Measurements from ENCODE around the gene BAIAP2L2.

The BAIAP2L2 gene

DNA sequence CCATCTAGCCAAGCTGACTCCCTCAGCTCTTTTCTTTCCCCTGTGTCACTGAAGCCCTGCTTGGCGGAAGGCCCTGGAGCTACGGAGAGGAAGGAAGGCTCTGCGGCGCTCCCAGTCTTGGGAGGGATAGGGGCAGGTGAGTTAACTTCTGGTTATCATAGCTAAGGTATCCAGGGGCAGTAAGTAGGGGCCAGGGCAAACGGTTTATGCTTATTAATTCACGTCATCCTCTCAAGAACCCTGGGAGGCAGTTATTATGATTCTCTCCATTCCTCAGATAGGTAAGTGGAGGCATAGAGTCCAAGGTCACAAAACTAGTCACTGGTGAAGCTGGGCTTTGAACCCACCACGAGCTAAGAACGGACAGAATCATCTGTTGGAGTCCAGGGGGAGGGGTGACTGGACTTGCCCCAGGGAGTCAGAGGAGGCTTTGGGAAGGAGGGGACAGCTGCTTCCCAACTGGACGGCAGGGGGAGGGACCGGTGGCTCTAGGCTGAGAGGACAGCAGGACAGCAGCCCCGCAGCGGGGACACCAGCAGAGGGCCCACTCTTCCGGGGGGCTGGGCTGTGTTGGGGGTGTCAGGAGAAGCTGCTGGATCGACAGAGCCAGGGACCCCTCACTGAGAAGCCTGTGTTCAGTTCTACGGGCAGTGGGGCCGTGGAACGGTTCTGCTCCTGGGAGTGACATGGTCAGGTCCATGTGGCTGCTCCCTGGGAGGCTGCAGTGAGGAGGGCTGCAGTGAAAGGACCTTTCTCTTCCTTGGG, 3.5 kb downstream of the BAIAP2L2 start:
- no peak for DNase-seq

DNA sequence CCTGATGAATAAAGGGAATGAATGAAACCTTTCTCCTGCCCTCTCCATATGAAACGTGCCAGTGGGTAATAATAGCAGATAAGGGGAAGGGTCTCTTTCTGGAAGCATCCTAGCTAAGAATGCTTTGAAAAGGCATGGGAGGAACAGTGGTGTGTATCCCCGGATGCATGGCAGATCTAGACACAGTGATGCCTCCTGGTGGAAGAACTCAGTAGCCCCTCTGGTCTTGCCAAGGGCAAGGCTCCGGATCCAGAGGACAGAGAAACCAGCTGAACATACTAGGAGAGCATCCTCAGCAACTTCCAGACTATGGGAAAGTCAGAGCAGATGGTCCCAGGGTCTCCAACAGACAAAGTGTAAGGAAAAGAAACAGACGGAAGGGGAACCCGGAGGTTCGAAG, 6.4 kb downstream of the BAIAP2L2 start:
- no peak for DNase-seq

DNA sequence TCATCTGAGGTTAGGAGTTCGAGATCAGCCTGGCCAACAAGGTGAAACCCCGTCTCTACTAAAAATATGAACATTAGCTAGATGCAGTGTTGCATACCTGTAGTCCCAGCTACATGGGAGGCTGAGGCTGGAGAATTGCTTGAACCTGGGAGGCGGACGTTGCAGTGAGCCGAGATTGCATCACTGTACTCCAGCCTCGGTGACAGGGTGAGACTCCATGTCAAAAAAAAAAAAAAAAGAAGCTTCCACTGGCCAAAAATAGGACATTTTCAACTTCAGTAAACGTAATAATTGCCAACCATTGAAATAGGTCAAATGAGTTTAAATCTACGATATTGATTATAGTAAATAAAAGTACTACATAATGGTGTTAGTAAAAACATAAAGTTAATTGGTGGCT, 6.8 kb downstream of the BAIAP2L2 start:
- no peak for DNase-seq

- no peak for DNase-seq
These were observed 11.9 kb downstream of the BAIAP2L2 start for GRCh38 chr22:38098410-38099249.

DNA sequence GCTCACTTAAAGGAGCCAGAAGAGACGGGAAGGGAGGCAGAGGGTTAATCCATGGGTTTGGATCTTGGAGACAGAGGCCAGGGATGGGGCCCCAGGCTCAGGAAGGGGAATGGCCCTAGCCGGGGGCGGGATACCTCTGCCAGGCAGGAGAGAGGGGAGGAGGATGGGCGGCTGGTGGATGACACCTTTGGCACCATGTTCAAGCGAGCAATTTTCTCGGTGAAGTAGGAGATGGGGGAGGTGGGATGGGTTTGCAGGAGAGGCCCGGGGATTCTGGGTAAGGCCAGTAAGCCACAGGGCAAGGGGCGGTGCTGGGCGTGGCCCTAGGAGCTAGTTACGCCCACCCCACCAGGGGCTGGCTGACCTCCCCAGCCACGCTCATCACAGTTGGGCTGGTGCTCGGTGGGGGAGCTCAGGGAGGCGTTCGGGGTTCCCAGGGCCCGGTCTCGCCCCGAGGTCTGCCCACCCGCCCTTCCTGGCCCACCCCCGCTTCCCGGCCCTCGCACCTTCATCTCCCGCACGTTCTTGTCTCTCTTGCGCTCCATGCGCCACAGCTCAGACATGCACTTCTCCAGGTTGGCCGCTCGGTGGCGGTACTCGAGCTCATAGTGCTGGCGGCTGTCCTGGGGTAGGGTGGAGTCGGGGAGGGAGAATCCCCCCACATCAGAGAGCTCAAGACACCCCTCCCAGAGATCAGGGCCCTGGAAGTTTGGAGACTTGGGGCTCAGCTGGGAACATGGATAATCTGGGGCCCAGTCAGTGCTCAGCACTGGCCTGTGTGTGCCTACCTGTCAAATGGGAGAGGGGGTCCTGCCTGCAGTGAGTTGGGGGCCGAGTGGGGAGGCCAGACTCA, 12.7 kb downstream of the BAIAP2L2 start:
- DNase-seq, result no peak

- DNase-seq, result no peak
These were observed 13.4 kb downstream of the BAIAP2L2 start for GRCh38 chr22:38097058-38097457.

DNA sequence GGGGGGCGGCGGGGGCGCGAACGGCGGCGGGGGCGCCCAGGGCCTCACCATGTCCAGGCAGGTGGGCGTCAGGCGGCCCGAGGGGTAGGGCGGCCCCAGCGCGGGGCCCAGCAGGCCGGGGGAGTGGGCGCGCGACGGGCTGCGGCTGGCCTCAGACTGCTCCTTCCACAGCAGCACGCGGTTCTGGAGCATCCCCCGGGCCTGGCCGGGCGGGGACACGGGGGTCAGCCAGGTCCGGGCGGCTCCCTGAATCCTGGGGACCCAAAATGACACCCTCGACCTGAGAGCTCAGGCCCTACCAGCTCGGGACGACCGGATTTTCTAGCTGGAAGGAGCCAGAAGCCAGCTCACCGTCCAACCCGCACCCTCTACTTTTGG, 21.0 kb downstream of the BAIAP2L2 start:
- no peak for DNase-seq

GRCh38 chr22:38088629-38089473, 21.6 kb downstream of the BAIAP2L2 start:
- DNase-seq, result no peak

DNA sequence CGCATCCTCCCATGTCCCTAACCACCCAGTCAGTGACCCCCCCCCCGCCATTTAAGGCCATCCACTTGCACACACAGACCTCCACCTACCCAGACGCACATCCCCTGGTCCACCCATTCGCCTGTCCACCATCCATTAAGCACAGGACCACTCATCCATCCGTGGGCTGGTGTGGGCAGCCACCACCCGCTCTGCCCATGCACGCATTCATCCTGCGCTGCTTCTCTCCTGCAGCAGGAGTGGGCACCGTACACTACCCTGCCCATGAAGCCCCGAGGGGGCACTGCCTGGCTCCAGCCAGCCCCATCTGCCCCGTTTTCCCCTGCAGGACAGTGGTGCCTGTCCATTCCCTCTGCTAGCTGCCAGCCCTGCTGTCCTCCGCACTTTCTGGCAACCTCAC, 22.6 kb downstream of the BAIAP2L2 start:
- DNase-seq, result no peak

- DNase-seq, result no peak
These were observed 23.5 kb downstream of the BAIAP2L2 start for GRCh38 chr22:38086942-38087341.

DNA sequence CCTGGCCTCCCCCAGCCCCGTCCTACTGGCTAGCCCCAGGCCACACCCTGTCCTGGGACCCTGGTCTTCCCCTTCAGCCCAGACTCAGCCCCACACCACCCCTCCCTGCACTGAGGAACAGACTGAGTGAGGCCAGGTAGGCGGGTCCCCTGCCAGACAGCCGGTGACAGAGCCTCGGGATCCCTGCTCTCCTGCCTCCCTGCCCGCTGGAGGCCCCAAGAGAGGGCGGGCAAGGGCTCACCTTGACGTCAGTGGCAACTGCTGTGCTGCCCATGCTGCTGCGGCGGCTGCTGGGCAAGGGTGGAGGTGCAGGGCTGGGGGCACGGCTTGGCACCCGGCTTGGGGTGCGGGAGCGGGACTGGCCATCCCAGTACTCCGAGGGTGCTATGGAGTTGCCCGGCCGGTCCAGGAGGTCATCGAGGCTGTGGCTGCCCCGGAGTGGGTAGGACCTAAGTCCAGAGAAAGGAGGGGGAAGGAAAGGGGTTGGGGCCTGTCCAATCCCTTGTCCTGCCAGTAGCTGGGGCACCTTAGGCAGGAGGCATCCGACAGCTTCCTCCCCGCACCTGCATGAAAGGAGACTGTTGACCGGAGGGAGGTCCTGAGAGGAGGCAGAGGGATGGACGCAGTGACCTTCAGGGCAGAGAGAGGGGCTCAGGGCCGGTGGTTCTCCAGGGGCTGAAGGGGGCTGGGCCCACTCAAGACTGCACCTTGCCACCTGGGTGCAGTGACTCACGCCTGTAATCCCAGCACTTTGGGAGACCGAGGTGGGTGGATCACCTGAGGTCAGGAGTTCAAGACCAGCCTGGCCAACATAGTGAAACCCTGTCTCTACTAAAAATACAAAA, 24.3 kb downstream of the BAIAP2L2 start:
- no peak for DNase-seq

DNA sequence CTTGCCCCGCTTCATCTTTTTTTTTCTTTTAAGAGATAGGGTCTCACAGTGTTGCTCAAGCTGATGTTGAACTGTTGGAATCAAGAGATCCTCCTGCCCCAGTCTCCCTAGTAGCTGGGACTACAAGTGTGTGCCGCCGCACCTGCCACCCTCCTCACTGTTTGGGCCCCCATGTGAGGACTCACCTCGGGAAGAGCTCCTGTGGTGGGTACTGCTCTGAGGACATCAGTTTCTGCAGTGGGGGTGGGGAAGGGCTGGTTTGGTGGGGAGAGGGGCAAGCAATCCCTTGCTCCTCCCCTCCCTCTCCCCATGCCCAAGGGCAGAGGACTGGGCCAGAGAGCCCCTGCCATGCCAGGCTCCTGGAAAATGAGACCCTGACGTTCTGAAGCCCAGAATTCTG, 25.0 kb downstream of the BAIAP2L2 start:
- no peak for DNase-seq

GRCh38 chr22:38085056-38085455, 25.4 kb downstream of the BAIAP2L2 start:
- no peak for DNase-seq

DNA sequence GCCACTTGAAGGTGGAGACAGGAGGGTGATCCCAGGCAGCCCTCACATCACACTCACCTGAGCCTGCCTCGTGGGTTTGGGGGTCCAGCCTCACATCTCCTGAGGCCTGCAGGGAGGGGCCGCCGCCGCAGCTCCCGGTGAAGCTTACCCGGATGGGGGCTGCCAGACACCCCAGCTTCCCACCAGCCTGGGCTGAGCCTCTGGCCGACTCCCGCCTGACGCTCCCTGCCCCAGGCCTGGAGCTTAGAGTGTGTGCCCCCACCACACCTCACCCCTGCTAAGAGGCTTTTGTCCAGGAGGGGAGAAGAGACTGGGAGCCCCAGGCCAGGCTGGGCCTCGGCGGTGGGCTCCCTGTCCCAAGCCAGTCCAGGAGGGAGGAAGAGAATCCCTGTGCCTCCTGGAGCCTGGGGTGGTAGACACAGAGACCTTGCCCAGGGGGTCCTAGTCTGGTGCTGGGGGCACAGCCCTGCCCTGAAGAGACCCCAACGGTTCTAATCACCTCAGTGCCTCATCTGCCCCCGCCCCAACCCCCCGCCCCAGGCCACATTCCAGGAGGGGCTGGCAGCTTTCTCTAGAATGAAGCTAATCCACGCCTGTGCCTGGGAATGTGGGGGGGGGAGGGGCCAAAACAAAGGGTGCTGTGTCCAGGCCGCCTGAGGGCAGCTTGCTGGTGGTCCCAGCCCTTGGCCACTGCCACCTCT, 26.4 kb downstream of the BAIAP2L2 start, which contains the start of gene SLC16A8:
SLC16A8 (minus strand) TSS at position 254 of the 701 bp plus-strand sequence. CDS start 1,311 bp downstream, outside the sequence.
- DNase-seq, result no peak

- no peak for DNase-seq
These were observed 27.3 kb downstream of the BAIAP2L2 start for GRCh38 chr22:38082986-38083710.

DNA sequence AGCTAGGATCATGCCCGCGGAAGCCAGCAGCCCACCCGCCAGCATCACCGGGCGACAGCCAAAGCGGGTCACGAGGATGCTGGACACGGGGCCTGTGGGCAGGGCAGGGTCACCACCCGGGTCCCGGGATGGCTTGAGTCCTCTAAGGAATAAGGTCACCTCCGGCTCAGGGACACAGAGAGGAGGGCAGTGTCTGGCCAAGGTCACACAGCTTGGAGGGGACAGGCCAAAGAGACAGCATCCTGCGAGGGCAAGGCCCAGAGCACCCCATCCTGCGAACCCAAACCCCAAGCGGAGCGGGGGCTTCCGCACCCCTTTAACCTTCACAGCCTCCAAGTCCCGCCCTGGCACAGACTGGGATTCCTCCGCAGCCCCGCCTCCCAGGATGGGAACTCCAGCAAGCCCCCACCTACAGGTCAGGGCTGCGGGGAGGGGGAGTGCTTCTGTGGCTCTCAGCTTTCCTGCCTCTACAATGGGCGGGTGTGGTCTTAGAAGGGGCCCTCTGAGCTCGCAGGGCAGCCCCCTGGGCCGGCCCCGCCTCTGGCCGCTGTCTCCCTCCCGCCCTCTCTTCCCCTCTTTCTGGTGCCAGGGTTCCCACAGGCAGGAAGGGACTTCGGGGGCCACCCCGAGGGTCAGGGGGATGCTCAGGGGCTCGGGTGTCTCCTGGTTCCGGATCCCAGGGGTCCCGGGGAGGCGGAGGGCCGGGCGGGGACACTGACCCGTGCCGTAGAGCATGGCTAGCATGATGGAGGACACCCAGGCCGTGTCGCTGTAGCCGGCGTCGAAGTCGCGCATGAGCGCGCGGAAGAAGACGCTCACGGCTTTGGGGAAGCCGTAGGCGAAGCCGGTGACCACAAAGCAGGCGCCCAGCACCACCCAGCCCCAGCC, 28.3 kb downstream of the BAIAP2L2 start:
- DNase-seq, result no peak

DNA sequence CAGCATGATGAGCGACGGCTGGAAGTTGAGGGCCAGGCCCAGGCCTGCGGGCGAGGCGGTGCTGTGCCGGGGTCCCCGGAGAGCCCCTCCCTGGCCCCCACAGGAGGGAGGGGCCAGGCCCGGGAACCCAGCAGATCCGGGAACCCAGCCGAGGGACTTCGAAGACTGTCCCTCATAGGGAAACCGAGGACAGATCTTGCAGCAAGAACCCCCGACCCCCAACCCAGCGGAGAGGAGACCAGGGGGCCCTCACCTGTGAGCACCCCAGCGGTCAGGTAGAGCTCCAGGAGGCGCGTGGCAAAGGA, 28.9 kb downstream of the BAIAP2L2 start:
- DNase-seq, result no peak

- DNase-seq, result no peak
These were observed 29.4 kb downstream of the BAIAP2L2 start for GRCh38 chr22:38080850-38081635.

Measured in CD4-positive, alpha-beta T cell treated with Interleukin-4 for 4 hours (primary cell).